NB4 (cell line): Measurements from ENCODE around the gene MACROD2.

Experiments used
- DNase-seq: peaks from one replicate; pipeline ENCODE4 v3.0.0; 2010; ENCODE audit warnings: low read depth
- H3K4me3 ChIP-seq: one replicate; pipeline ENCODE4 v1.5.1; 2011; ENCODE audit warnings: mild to moderate bottlenecking, low read depth, low read length, moderate library complexity
- MYC ChIP-seq: IDR thresholded peaks from 2 replicates; pipeline ENCODE4 v1.6.1; 2011; ENCODE audit warnings: low read depth, low read length
- POLR2A ChIP-seq: IDR thresholded peaks from 2 replicates; pipeline ENCODE4 v1.6.1; 2011; ENCODE audit warnings: mild to moderate bottlenecking; ENCODE audit not compliant: insufficient read length; ENCODE audit errors: extremely low read depth
- TF ChIP-seq, protein P1 (sequence below): IDR thresholded peaks from 2 replicates; pipeline ENCODE4 v1.6.1; 2011; ENCODE audit warnings: low read depth, low read length
- TF ChIP-seq, protein P2 (sequence below): IDR thresholded peaks from one replicate; pipeline ENCODE4 v1.5.1; 2012; ENCODE audit warnings: low read depth, low read length

The MACROD2 gene

DNA sequence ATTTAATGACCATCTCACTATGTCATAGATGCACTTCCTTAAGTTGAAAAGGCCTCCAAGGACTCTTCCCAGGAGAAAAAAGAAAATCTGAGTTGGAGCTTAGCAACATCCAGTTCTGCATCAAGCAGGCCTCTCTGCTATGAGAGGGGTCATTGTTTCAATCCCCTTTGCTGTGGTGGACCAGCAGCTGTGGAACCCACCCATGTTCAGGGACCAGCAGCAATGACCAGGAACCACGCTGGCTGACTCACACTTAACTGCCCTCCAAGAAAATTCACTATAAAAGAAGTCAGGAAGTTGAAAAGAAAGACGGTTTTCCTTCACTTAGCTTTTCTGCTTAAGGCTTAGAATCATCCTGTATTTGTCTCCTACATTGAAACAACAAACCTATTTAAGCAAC, 1404.5 kb downstream of the MACROD2 start:
- TF ChIP-seq, protein P1, sequence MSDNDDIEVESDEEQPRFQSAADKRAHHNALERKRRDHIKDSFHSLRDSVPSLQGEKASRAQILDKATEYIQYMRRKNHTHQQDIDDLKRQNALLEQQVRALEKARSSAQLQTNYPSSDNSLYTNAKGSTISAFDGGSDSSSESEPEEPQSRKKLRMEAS: no peak
- H3K4me3 ChIP-seq: no peak overlapping the region
- no peak for DNase-seq

DNA sequence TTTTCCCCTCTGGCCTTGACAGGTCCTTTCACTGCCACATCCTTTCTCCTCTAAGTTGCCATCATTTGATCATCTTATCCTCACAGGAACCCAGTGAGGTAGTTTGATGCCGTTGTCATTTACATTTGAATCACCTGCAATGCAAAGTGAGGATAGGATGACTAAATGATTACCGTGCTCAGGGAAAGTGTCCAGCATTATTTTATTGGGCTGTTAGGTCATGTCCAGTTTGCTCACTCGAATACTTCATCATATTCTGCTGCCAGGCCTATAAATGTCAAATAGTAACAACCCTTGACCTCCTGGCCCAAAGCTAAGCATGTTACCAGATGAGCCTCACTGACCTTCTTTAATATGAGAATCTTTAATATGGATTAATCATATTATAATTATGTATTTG, 1410.8 kb downstream of the MACROD2 start:
- no peak overlapping the region for H3K4me3 ChIP-seq
- no peak for DNase-seq
- TF ChIP-seq POLR2A (no peak), MYC (no peak)
- TF ChIP-seq, protein P1: no peak
- TF ChIP-seq, protein P2, sequence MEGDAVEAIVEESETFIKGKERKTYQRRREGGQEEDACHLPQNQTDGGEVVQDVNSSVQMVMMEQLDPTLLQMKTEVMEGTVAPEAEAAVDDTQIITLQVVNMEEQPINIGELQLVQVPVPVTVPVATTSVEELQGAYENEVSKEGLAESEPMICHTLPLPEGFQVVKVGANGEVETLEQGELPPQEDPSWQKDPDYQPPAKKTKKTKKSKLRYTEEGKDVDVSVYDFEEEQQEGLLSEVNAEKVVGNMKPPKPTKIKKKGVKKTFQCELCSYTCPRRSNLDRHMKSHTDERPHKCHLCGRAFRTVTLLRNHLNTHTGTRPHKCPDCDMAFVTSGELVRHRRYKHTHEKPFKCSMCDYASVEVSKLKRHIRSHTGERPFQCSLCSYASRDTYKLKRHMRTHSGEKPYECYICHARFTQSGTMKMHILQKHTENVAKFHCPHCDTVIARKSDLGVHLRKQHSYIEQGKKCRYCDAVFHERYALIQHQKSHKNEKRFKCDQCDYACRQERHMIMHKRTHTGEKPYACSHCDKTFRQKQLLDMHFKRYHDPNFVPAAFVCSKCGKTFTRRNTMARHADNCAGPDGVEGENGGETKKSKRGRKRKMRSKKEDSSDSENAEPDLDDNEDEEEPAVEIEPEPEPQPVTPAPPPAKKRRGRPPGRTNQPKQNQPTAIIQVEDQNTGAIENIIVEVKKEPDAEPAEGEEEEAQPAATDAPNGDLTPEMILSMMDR: no peak

DNA sequence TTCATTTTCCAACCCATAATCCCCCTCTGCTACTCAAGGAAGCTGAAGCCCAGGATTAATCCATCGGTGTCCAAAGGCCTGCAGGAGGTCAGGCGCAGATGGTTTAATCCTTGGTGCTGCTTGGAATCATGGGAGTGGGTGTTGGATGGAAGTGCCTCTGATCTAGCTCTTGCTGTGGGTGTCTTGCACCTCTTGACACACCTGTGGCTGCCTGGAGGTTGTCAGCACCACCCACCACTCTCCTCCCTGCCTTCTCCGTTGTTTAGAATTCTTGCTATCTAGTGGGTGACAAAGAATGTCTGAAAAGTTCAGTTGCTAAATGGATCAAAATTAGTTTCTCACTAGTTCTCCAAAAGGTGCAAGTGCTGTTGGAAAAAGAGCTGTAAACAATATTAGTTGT, 1416.5 kb downstream of the MACROD2 start:
- TF ChIP-seq, protein P2: no peak
- no peak for TF ChIP-seq POLR2A
- TF ChIP-seq MYC: no peak
- TF ChIP-seq, protein P1: no peak
- no peak for DNase-seq

DNA sequence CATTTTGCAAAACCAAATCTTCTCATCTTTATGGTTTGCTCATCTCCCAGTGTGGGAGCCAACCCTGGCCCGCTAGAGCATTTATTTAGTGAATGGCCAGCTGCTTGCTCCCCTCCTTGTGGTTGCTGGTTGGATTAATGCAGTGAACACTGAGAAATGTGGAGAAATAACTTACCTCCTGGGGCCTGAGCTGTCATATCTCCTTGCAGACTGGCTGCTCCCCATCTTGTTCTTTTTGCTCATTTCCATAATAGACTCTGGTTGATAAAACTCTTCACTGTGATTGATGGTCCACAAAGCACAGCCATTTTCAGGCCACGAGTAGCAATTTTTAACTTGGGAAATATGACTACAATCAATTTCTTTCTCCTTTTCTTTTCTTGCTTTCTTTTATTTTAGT, 1420.6 kb downstream of the MACROD2 start:
- no peak overlapping the region for H3K4me3 ChIP-seq
- TF ChIP-seq, protein P1: no peak
- TF ChIP-seq, protein P2: no peak
- TF ChIP-seq POLR2A: no peak
- no peak for TF ChIP-seq MYC
- DNase-seq: no peak

More for the DNA sequence above, 1416.5 kb downstream of the MACROD2 start:
- H3K4me3 ChIP-seq: no peak overlapping the region

DNA sequence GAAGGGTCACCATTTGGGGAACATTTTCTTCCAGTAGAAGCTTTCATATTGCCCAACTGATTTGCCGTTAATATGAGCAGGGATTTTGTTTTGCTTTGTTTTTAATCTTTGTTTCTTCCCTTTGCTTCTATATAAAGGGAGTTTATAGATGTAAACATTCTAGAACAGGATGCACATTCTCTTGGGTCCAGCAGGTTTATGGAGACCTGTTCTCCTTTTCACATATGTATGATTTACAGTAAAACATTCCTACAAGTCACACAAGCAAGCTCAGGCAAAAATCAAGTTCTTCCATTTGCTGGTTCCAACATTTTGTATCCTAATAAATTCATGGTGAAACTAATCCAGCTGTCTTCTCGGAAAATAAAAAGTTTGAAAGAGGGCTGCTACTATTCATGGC, 1424.5 kb downstream of the MACROD2 start:
- no peak overlapping the region for H3K4me3 ChIP-seq
- no peak for DNase-seq
- TF ChIP-seq, protein P1: no peak
- no peak for TF ChIP-seq POLR2A
- TF ChIP-seq MYC: no peak
- TF ChIP-seq, protein P2: no peak

DNA sequence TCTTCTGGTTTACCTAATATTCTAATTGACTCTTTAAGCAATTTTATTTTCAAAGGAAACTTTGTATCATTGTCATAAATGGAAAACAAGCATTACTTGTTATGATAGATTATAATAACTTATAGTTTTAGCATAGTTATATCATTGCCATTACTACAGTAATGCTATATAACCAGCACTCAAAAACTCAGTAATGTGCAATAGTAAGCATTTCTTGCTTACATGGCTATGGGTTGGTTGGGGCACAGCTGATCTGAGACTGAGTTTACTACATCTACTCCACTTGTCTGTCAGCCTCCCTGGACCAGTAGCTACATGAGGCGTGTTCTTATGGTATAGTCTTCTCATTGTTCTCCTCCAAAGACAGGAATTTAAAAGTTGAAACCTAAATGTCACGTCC, 1427.7 kb downstream of the MACROD2 start:
- no peak for DNase-seq
- no peak overlapping the region for H3K4me3 ChIP-seq
- TF ChIP-seq, protein P2: no peak
- TF ChIP-seq MYC (no peak), POLR2A (no peak)
- TF ChIP-seq, protein P1: no peak
